PC-3 (cell line): ENCODE results near the gene ANKRD13C. TPM values are rescaled to one million over a fixed set of nuclear protein-coding genes. Genes with fewer than 3 reads are reported as not detected.

Experiments used
- ATAC-seq: fragments of 200-7000 bp; cut with Tn5 transposase; 2 replicates; pipeline ENCODE4 v1.9.1; 2020; ENCODE audit warnings: mild to moderate bottlenecking, moderate library complexity
- BruUV-seq: library from RNA; stranded (reverse); fragments of 400-500 nt; replicated peaks from 2 replicates; lab custom pipeline; 2021; lab: Mats Ljungman, UMichigan
- CTCF ChIA-PET: fragments of 300-600 bp; sonication (Branson Sonifier 250); formaldehyde crosslinking; loops from one replicate; lab custom pipeline; 2022; ENCODE audit warnings: antibody characterized with exemption; lab: Charles Lee
- POLR2A ChIA-PET: fragments of 300-600 bp; sonication (Branson Sonifier 250); formaldehyde crosslinking; loops from one replicate; lab custom pipeline; 2022; ENCODE audit warnings: antibody characterized with exemption; ENCODE audit not compliant: unreplicated experiment; lab: Charles Lee
- DNase-seq: peaks from one replicate; pipeline ENCODE4 v3.0.0-alpha.2; 2015
- H2AFZ ChIP-seq: fragments of 300-600 bp; sonication (generic); 2 replicates; pipeline ENCODE4 v1.6.0; 2016; ENCODE audit warnings: antibody characterized with exemption, low read length
- H3F3A ChIP-seq: fragments of 300-600 bp; sonication (generic); one replicate; pipeline ENCODE4 v1.6.0; 2017; ENCODE audit warnings: antibody characterized with exemption, low read length, control low read depth, mild to moderate bottlenecking; ENCODE audit not compliant: unreplicated experiment
- H3K27ac ChIP-seq: fragments of 300-600 bp; sonication (generic); 2 replicates; pipeline ENCODE4 v1.5.1; 2016; ENCODE audit warnings: mild to moderate bottlenecking, low read length
- H3K27me3 ChIP-seq: fragments of 300-600 bp; sonication (generic); 2 replicates; pipeline ENCODE4 v1.6.1; 2016; ENCODE audit warnings: low read length, mixed read lengths
- H3K36me3 ChIP-seq: fragments of 300-600 bp; sonication (generic); 2 replicates; pipeline ENCODE4 v1.6.1; 2016; ENCODE audit warnings: low read depth, mixed run types, low read length, mixed read lengths
- H3K4me1 ChIP-seq: fragments of 300-600 bp; sonication (generic); 2 replicates; pipeline ENCODE4 v1.5.1; 2016; ENCODE audit warnings: low read length; ENCODE audit not compliant: insufficient read depth
- H3K4me2 ChIP-seq: fragments of 300-600 bp; sonication (generic); 2 replicates; pipeline ENCODE4 v1.6.0; 2016; ENCODE audit warnings: low read length
- H3K4me3 ChIP-seq: fragments of 300-600 bp; sonication (generic); 2 replicates; pipeline ENCODE4 v1.5.1; 2016; ENCODE audit warnings: mild to moderate bottlenecking, low read length, mixed read lengths
- H3K79me2 ChIP-seq: fragments of 300-600 bp; sonication (generic); 2 replicates; pipeline ENCODE4 v1.6.1; 2017; ENCODE audit warnings: low read length, mixed read lengths
- H3K9ac ChIP-seq: fragments of 300-600 bp; sonication (generic); 2 replicates; pipeline ENCODE4 v1.6.0; 2016; ENCODE audit warnings: mild to moderate bottlenecking, low read length
- H3K9me2 ChIP-seq: fragments of 300-600 bp; sonication (generic); replicated peaks from 2 replicates; pipeline ENCODE4 v1.6.1; 2016; ENCODE audit warnings: mixed run types, low read length, mixed read lengths
- H3K9me3 ChIP-seq: fragments of 300-600 bp; sonication (generic); 2 replicates; pipeline ENCODE4 v1.6.1; 2016; ENCODE audit warnings: low read length, mixed read lengths
- H4K20me1 ChIP-seq: fragments of 300-600 bp; sonication (generic); 2 replicates; pipeline ENCODE4 v1.6.1; 2016; ENCODE audit warnings: low read length, mixed read lengths
- EZH2 ChIP-seq: fragments of 300-600 bp; sonication (generic); IDR thresholded peaks from one replicate; pipeline ENCODE4 v1.6.1; 2017; ENCODE audit warnings: antibody characterized with exemption, mild to moderate bottlenecking, low read length; ENCODE audit not compliant: unreplicated experiment
- EZH2phosphoT487 ChIP-seq: fragments of 300-600 bp; sonication (generic); IDR thresholded peaks from 2 replicates; pipeline ENCODE4 v1.6.1; 2018; ENCODE audit warnings: mild to moderate bottlenecking, antibody characterized with exemption, low read length, borderline replicate concordance
- intact Hi-C: fragments of 100-400 bp; cut with micrococcal nuclease; formaldehyde crosslinking; loops from 2 replicates; pipeline ENCODE4 v1.9.0; 2023
- total RNA-seq: library from RNA; depleted of rRNA; stranded (reverse); fragments of >200 nt; gene quantifications from 2 replicates; pipeline ENCODE4 v1.2.3, GENCODE V29; 2014
- TF ChIP-seq, protein P1 (sequence below): fragments of 300-600 bp; sonication (generic); conservative IDR thresholded peaks from 2 replicates; pipeline ENCODE4 v1.5.1; 2017; ENCODE audit warnings: antibody characterized with exemption, low read depth, mild to moderate bottlenecking, low read length

ANKRD13C gene
- total RNA-seq, 1 experiment from 2014 or later, result 41.5 TPM

DNA sequence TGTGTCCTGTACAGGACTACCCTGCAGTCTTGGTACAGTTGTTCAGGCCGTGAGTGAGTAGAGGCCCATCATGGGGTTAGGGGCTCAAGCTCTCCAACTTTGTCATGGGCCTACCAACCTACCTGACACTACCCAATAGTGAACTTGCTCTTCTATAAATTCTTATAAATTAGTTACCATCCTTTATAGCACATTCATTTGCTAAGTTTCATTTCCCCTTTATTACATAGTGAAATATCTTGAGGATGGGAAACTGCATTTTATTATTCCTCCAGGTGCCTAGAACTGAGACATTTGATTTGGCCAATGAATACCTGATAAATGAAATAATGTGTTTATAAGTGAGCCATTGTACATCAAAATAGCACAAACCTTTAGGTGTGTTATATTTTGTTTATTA lies 47.5 kb upstream of the ANKRD13C start:
- intact Hi-C loops, result no loop called here
- no TSS peak for BruUV-seq
- Histone ChIP-seq H2AFZ (no peak overlapping the region), H3K4me2 (no peak overlapping the region), H4K20me1 (no peaks in the 10 kb centered on the region), H3K27me3 (no peaks in the 10 kb centered on the region), H3K36me3 (no peaks in the 10 kb centered on the region), H3K4me3 (no peak overlapping the region), H3K27ac (no peak overlapping the region), H3K9me3 (no peaks in the 10 kb centered on the region), H3K4me1 (0 out of 2 replicates have a peak, but pooled peaks cover 7% of the 10 kb centered on the region), H3F3A (no peaks in the 10 kb centered on the region), H3K9me2 (no peaks in the 10 kb centered on the region), H3K79me2 (no peaks in the 10 kb centered on the region), H3K9ac (no peak overlapping the region)
- ChIA-PET CTCF (no interaction called here), POLR2A (no interaction called here)
- TF ChIP-seq EZH2phosphoT487, result no peak
- TF ChIP-seq, protein P1, sequence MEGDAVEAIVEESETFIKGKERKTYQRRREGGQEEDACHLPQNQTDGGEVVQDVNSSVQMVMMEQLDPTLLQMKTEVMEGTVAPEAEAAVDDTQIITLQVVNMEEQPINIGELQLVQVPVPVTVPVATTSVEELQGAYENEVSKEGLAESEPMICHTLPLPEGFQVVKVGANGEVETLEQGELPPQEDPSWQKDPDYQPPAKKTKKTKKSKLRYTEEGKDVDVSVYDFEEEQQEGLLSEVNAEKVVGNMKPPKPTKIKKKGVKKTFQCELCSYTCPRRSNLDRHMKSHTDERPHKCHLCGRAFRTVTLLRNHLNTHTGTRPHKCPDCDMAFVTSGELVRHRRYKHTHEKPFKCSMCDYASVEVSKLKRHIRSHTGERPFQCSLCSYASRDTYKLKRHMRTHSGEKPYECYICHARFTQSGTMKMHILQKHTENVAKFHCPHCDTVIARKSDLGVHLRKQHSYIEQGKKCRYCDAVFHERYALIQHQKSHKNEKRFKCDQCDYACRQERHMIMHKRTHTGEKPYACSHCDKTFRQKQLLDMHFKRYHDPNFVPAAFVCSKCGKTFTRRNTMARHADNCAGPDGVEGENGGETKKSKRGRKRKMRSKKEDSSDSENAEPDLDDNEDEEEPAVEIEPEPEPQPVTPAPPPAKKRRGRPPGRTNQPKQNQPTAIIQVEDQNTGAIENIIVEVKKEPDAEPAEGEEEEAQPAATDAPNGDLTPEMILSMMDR, result no peak
- no peak for TF ChIP-seq EZH2
- ATAC-seq (no peak), DNase-seq (no peak)

DNA sequence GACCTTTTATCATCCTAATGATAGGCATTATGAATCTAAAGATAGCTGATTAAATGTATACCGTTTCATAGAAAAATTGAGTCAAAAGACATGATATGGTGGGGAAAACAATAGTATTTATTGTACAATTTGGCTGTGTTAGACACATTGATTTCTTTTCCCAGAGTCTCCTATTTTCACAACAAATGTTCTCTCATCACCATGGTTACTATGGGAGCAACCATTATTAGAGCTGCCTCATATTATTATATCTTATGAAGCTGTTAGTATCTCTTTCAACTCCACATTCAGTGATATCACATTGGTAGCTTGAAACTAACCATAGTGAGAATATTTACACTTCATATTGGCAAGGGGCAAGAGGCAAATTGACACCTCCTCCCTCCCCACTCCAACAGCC lies 45.8 kb upstream of the ANKRD13C start:
- Histone ChIP-seq H3K9ac (no peak overlapping the region), H3K36me3 (no peaks in the 10 kb centered on the region), H3K9me3 (no peaks in the 10 kb centered on the region), H3F3A (no peaks in the 10 kb centered on the region), H3K27ac (no peak overlapping the region), H3K4me2 (no peak overlapping the region), H3K79me2 (no peaks in the 10 kb centered on the region), H3K27me3 (no peaks in the 10 kb centered on the region), H4K20me1 (no peaks in the 10 kb centered on the region), H3K4me1 (0 out of 2 replicates have a peak, but pooled peaks cover 5% of the 10 kb centered on the region), H3K9me2 (no peaks in the 10 kb centered on the region), H3K4me3 (no peak overlapping the region), H2AFZ (no peak overlapping the region)
- ChIA-PET POLR2A (no interaction called here), CTCF (no interaction called here)
- no peak for DNase-seq
- intact Hi-C loops, result no loop called here
- ATAC-seq, result no peak
- BruUV-seq, result no TSS peak
- no peak for TF ChIP-seq EZH2phosphoT487
- TF ChIP-seq, protein P1, result no peak
- TF ChIP-seq EZH2, result no peak

DNA sequence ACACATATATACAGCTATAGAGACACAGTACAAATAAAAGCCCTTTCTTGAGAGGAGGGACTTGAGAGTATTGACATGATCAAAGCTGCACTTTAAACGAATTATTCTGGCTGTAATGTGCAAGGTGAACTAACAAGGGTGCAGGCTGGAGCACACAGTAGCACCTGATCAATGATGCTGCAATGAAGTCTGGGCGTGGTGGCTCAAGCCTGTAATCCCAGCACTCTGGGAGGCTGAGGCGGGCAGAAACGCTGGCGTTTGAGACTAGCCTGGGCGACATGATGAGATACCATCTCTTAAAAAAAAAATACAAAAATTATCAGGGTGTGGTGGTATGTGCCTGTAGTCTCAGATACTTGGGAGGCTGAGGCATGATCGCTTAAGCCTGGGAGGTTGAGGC lies 42.5 kb upstream of the ANKRD13C start:
- DNase-seq (no peak), ATAC-seq (no peak)
- no TSS peak for BruUV-seq

More for the DNA sequence above, 42.5 kb upstream of the ANKRD13C start:
- no peaks in the 10 kb centered on the region for H3F3A ChIP-seq
- POLR2A ChIA-PET, result no interaction called here
- H3K27ac ChIP-seq, result no peak overlapping the region
- TF ChIP-seq EZH2phosphoT487, result no peak
- TF ChIP-seq, protein P1, result no peak
- no peak for TF ChIP-seq EZH2
- H3K9ac ChIP-seq, result no peak overlapping the region
- H3K4me3 ChIP-seq, result no peak overlapping the region
- no peak overlapping the region for H3K4me2 ChIP-seq
- H3K4me1 ChIP-seq, result peaks cover 13% of the 10 kb centered on the region
- no peaks in the 10 kb centered on the region for H3K79me2 ChIP-seq
- H2AFZ ChIP-seq, result no peak overlapping the region
- no peaks in the 10 kb centered on the region for H3K9me2 ChIP-seq
- no peaks in the 10 kb centered on the region for H4K20me1 ChIP-seq
- CTCF ChIA-PET, result no interaction called here
- H3K27me3 ChIP-seq, result no peaks in the 10 kb centered on the region
- intact Hi-C loops, result no loop called here
- no peaks in the 10 kb centered on the region for H3K9me3 ChIP-seq
- no peaks in the 10 kb centered on the region for H3K36me3 ChIP-seq
